Measurements from ENCODE around the gene LUZP1. TPM values are rescaled to one million over a fixed set of nuclear protein-coding genes. Genes with fewer than 3 reads are reported as not detected.

The LUZP1 gene
- total RNA-seq, 1 donor from 2014 or later, result 17.1 TPM

DNA sequence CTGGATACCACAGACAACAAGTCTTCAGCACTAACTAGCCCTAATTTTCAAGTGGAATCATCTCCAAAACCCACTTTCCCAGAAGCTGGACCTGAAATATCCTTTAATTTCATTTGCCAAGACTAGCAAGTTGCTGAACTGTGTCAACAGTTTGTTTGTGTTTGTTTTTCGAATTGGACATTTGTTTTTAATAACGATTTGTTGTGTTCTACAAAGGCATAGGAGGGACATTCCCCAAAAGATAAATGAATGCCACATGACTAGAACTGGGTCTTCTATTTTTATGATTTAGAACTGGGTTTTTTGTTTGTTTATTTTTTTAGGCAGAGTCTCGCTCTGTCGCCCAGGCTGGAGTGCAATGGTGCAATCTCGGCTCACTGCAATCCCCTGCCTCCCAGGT lies 17.9 kb downstream of the LUZP1 start:
- ATAC-seq, result no peak

DNA sequence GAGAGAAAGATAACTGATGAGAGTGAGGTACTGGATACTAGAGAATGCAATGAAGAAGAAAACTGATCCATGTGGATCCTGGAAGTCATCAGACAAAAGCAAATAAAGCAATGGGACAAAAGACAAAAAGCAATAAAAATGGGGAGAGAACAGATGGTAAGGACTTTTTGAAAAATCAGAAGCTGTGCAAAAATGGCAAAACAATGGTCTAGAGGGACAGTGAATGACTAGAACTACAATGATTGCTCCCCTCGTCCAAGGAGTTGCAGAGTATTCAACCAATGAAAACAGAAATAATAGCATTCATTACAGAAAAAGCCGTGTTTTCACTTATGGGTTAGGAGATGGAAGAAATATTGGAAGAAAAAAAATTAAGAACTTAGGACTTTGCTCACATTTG lies 18.5 kb downstream of the LUZP1 start:
- ATAC-seq, result no peak

DNA sequence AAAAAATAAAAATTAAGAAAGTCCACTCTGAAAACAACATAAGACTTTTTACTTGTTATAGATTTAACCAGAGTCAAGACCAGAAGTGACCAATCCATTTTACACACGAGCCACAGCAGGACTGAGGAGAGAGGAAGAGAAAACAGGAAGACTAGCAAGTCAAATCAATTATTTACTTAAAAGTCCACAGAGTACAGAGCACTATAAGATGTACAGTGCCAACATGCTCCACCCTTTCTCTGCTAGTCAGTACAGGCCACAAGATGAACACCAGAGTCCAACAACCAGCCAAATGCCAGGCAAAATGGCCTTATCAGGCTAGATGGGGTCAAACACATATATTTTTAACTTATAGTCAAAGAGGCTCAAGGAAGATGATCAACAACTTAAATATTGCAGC lies 19.5 kb downstream of the LUZP1 start:
- peak; percentile 63 for ATAC-seq

DNA sequence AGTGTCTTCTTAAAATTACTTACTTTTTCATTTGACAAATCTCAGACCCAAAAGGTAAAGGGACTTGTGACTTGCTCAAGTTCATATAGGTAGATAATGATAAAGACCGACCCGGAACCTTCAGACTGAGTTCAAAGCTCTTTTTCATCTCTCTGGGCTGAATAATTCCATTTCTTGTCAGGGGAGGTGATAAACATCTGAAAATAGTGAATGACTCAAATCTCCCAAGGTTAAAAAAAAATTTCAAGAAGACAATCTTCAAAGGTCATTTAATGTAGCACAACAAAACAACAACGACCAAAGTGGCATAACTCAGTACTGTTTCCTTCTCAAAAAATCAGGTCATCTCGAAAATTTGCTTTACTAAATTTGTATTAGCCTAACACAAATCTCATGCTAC lies 20.6 kb downstream of the LUZP1 start:
- ATAC-seq, result no peak

DNA sequence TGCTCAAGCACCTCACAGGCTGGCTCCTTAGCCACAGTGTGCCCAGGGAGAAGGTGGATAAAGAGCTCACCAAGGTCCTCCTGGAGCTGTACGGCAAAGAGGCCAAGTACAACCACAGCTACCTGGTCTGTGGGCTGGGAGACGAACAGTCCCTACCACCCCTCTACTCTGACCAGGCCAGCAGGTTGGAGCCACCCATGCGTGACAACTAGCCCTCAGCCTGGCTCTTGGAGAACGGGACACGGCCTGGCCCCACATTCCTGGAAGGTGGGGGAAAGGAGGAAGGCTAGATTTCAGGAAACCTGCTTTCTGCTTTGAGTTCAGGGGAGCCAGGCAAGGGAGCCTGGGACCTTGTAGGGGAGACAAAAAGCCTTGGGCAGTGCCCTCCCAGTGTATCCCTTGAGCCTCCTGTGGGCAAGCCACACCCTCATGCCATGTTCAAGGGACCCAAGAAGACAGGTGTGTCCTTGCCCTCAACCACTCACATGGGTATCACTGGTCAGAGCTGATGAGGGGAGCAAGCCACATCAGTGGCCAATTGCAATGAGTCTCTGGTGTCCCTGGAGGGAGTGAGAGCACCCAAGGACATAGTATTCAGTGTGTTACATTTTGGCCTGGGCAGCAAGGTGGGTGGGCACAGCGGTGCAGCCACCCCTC lies 27.6 kb downstream of the LUZP1 start:
- ATAC-seq, result peak; percentile 33

DNA sequence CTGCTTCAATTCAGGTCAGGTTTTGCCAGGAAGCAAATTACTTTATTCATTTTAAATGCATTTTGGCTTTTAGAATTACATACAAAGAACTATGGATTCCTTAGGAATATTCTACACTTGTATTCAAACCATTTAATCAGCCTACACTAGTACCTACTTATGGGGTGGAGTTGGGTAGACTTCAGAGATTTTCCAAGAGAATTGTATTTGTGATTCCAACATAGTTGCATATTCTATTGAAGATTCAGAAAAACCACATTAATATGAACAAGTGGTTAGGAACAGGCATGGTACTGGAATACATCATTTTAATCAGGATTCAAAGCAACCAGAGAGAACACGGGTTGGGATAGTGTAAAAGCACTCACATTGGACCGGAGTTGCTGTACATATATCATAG lies 33.4 kb downstream of the LUZP1 start:
- no peak for ATAC-seq

DNA sequence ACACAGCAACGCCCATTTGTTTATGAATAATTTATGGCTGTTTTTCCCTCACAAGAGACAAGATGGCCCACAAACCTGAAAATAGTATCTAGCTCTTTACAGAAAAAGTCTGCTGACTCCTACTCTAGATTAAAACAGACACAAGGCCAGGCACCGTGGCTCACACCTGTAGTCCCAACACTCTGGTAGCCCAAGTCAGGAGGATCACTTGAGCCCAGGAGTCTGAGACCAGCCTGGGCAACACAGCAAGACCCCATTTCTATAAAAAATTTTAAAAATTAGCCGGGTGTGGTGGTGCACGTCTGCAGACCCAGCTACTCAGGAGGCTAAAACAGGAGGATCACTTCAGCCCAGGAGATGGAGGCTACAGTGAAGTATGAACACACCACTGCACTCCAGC lies 34.6 kb downstream of the LUZP1 start:
- no peak for ATAC-seq

DNA sequence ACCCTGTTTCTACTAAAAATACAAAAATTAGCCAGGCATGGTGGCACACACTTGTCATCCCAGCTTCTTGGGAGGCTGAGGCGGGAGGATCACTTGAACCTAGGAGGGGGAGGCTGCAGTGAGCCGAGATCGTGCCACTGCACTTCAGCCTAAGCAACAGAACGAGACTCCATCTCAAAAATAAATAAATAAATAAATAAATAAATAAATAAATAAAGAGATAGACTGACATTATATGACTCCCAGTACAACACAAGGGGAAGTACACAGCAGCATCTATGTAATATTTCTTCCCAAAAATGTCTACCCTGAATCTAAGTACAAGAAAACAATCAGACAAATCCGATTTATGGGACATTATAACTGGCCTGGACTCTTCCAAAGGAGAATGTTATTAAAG lies 35.1 kb downstream of the LUZP1 start:
- ATAC-seq, result no peak

DNA sequence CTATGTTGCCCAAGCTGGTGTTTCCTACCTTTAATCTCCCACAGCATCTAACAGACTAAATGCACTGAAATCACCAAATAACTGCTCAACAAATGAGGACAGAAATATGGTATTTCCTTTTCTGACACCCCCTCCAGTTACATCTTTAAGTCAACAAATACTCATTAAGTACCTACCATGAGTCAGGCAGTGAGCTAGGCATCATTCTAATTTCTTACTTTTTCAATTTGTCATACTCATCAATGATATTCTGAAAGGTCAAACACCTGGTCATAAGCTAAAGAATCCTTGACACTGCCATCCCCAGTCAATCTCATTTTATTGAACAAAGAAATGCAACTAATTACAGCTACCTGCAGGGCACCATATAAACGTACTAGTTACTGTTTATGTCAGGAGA lies 36.6 kb downstream of the LUZP1 start:
- no peak for ATAC-seq

DNA sequence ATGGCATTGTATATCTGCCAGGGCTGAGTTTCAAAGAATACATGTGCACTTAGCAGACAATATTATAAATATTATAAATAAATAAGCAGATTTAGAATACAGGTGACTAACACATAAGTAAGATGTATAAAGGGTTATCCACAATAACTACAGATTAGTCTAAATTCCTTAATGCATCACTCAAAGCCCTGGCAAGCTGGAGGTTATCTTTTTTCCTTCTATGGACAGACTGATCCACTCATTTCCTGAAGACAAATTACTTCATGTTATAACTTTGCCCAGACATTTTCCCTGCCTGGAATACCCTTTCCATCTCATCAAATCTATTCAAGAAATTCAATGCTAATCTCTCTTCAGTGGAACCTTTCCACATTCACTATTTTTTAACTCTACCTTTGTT lies 38.8 kb downstream of the LUZP1 start:
- peak; percentile 35 for ATAC-seq

DNA sequence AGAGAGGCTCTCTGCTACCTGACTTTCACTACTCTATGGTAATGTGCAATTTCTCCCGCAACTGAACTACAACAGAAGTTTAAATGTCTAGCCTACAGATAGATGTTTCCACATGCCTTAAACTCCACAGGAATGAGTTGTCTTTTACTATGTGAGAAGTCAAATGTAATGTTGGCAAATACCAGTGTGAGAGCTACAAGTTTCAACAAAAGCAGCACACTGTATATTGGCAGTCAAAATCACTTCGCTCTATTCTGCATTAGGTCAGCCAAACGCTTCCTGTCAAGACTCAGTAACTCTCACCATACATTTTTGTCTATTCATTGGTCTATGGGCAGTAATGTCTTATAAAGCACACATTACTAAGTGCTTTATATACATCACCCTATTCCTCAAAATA lies 41.9 kb downstream of the LUZP1 start:
- peak; percentile 70 for ATAC-seq

DNA sequence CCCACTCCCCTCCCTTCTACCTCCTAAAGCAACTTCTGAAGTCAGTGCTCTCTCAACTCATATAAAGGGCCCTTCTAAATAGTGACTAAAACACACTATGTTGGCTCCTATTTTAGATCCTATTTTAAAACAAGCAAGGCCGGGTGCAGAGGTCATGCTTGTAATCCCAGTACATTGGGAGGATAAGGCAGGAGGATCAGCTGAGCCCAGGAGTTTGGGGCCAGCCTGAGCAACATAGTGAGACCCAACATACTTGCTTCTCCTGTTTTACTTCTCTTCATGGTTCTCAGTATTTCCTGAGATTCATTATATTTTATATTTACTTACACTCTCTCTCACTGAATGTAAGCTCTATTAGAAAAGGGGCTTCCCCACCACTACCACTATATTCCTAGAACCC lies 42.5 kb downstream of the LUZP1 start:
- peak; percentile 67 for ATAC-seq

DNA sequence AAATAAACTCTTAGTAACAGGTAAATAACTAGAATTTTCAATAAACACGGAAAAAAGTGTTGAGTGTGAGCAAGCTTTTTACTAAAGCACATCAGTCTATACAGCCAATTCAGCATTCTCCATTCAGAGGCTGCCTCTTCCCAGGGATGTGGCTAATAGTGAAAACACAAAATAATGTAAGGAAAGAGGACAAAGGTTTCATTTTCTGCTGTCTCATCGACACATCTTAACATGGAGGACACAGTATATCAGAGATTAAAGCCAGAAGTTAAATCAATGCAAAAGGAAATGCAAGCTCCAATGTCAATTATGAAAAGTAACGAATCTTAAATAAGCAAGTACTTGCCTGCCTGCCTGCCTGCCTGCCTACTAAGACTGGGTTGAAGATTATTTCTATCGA lies 43.2 kb downstream of the LUZP1 start:
- ATAC-seq, result no peak

DNA sequence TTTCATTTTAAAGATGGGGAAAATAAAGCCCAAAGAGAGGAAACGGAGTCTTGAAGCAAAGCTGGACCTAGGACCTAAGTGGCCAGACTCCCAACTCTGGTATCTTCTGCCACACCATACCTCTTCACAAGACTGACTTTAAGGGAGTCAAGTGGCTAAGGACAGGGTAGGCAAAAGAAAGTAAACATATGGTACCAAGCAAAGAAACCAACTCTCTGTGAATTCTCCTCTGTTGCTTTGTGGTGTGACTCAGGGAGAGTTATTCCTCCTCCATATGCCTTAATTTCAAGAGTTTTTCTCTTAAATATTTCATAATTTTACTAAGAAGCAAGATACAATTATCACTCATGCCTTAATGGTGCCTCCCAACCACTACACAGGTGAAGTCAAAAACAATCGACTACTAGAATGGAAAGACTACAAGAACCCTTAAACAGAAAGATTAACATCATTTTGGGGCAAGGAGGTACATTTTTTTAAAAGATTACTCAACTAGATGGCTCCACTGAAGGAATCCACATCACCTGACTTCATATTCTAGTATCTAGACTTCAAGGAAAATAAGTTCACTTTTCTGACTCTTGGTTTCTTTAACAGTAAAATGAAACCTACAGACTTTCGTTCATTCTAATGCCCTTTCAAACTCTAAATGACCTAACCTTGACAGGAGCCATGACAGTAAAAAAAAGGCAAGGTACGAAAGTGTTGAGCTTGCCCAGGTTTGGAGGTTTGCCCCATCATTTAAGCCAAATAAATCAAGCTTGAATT lies 44.2 kb downstream of the LUZP1 start:
- no peak for ATAC-seq

DNA sequence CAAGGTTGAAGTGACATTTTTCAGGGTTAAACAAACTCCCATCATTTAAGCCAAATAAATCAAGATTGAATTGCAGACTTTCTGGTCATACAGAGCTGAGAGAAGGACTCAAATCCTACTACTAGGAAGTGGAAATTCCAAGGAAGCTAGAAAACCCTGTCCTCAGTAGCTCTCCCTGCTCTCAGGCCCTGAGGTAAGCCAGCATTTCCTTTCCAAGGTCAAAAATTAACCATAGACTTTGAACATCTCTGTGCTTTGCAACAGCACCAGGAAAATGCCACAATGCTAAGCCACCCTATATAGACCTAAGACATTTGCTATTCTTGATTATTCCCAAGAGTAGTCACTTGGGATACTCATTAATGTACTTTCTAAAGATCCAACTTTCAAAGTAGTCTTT lies 45.1 kb downstream of the LUZP1 start:
- ATAC-seq, result no peak

DNA sequence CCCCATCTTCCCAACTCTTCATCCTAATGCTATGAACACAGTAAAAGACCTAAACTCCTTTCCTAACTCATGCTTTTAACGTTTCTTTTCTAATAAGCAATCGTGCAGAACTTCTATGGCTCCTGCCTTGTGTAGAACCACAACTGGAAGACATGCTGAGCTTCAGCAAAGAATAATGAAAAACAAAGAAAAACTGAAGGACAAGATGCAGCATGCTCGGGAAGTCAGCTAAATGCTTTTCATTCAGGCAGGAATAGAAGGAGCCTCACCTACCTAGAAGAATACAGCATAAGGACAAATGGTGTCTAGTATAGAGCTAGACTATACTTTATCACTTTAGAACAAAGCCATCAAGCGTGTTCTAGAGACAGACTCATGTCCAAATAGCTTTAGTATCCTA lies 45.9 kb downstream of the LUZP1 start:
- peak; percentile 64 for ATAC-seq

DNA sequence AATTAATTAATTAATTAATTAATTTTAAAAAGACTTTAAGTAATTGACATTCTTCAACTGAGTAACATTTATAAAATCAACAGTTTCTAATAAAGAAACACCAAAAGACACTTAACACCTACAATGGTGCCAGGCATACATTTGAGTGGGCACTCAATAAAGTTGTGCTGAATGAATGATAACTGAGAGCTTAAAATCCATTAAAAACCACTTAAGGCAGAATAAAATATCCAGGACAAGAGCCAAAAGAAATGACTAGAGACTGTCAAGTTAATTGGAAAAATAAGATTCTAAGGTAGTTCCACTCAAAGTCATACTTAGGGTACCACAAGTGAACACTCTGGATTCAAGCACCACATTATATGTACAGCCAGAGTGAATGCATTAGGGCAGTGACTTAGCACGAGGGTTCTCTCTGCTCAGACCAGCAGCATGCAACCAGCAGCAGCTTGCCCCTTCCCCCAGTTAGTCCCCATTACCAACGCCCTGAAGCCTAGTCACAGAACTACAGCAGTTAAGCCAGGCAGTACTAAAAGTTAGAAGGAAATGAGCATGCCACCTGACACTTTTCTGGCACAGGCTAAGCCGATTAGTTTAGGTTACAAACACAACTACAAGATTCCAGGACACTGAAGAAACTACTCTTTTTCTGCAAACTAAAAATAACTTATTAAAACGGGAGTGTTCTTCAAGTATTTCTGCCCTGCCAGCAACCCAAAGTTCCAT lies 46.5 kb downstream of the LUZP1 start:
- ATAC-seq, result peak; percentile 60

DNA sequence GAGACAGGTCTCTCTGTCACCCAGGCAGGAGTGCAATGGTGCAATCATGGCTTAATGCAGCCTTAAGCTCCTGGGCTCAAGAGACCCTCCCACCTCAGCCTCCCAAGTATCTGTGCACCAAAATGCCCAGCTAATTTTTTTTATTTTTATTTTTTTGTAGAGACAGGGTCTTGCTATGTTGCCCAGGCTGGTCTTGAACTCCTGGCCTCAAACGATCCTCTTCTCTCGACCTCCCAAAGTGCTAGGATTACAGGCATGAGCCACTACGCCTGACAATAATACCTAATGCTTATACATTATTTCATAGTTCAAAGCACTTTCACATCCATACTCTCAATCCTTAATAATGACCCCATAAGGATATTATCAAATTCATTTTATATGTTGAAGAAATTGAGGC lies 48.3 kb downstream of the LUZP1 start:
- ATAC-seq, result no peak

DNA sequence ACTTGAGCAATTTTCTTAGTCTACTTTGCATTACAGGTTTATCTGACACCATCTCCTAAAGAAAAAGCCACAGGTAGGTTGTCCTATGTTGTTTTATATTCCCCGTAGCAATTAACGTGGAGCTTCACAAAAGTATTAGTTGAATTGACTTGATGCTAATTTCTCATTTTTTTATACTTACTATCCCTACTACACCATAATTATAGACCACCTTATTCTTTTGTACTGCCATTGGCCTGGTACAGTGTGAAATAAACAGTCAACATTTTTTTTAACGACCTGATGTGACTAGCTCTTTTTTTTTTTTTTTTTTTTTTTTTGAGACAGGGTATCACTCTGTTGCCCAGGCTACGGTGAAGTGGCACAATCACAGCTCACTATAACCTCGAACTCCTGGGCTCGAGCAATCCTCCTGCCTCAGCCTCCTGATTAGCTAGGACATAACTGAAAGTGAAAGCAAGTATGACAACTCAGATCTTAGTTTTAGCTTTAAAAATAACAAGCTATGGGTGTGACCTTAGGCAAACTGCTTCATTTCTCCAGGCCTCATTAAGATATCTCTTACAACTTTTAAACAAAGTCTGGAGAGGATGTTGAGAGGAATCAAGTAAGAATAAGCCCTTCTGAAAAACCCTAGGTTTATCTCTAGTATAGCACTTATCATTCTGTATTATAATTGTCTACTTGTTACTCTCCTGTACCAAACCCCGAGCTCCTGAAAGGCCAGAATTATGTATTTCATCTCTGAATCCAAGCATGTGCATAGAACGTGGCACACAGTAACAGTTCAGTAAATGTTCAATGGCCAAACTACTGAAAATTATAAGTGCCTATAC lies 49.5 kb downstream of the LUZP1 start:
- ATAC-seq, result no peak

DNA sequence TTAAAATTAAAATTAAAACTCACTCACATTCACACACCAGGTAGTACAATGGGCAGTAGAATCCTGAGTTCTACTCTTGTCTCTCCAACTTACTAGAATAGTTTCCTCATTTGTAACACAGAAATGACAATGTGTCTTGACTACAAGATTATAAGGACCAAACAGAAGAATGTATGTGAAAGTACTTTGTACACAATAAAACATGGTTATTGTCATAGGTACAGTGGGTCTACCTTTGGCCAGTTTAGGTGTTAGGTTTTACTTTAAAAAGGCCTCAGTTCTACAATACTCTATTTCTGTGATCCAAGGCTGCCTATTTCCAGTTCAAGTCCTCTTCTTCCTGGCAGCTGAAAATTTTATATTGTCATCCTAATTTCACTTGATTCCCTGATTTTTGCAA lies 50.2 kb downstream of the LUZP1 start:
- no peak for ATAC-seq

DNA sequence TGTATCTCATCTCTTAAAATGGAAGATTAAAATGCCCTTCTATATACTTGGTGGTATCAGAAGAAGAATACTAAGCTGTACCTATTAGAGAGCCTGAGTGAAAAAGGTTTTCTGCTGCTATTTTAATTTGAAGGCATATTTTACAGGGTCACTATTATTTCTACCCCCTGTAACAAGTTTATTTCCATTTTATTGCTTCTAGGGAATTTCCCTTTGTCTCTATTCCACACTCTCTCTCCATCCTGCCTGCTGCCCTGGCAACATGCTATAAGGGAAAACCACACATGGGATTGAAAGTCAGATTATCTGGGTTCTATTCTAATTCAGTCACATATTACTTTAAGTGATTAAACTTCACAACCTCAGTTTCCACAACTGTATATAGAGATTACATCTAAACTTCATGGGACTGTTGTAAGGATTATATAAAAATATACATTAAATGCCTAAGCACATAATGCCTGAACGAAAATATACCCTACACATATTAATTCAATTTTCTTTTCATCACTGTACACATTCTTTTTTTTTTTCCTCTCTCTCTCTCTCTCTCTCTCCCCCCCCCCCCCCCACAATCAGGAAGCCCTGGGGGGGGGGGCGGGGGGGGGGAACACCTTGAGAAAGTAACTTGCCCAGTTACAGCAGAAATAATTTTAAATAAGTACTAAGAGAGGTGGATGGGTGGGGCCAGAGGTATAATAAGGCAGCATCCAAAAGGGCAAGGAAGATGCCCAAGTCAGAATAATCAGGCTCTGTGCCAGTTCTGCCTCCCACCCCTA lies 51.5 kb downstream of the LUZP1 start:
- ATAC-seq, result no peak

DNA sequence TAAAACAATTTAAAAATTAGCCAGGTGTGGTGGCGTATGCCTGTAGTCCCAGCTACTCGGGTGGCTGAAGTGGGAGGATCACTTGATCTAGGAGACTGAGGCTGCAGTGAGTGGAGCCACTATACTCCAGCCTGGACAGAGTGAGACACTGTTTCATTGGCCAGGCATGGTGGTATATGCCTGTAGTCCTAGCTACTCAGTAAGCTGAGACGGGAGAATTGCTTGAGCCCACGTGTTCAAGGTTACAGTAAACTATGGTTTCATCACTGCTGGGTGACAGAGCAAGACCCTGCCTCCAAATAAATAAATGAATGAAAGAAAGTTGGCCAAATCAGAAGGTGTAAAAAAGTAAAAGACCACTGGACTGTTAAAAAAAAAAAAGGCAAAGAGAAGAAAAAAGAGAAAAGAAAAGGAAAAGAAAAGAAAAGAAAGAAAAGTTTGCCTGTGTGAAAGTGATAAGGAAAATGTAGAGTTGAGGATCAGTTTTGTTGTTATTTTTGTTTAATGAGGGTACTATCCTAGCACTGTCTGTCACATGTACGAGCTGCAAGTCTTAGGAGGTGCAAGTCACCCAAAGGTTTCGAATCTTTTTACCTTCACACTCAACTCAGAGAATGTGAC lies 52.3 kb downstream of the LUZP1 start:
- no peak for ATAC-seq
